ENCODE results near the gene NHLH2. TPM values are rescaled to one million over a fixed set of nuclear protein-coding genes. Genes with fewer than 3 reads are reported as not detected.

The NHLH2 gene
- total RNA-seq (not detected), polyA plus RNA-seq (not detected)
- long read RNA-seq, donor 1, result 0 reads
- long read RNA-seq, donor 2, result 0 reads
- long read RNA-seq, donor 3, result 0 reads

DNA sequence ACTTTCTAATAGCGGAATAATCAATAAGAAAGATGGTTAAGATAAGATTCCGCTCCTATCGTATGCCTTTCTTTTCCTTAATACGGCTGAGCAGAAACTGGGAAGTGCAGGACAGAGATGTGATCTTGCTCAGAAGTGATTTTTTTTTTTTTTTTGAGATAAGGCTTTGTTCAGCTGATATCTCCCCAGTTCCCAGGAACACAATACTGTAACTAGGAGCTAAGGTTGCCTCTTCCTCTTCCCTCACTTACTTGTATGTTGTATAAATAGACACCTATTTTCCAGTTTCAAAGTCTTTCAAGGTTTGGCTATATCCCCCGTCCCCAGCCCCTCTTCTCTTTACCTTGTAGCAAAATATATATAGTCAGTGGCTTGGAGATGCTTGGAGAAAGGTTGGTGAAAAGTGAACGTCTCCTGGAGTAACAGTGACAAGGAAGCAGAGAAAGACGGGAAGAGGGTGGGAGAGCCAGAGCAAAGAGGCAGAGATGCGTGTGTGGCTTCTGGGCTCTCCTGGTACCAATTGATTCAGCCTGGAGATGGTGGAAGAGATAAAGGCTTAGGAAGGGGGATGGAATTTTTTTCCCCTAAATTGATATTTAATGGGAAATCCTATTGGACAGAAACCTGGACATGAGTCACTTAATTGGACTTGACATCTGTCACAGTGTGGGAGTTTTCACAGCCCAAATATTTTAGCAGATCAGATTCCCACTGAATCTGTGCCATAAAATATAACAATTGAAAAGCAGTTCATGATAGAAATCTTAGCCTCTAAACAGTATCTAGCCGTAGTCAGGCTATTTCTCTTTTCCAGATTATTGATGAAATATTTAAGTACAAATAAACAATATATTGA is at the start of gene NHLH2:
Gene NHLH2 (minus strand): TSS at position 522 of the 856 bp plus-strand sequence. CDS start 2,754 bp downstream, outside the sequence.
- ATAC-seq (no peak), DNase-seq (no peak)
- no peaks in the 10 kb centered on the region for H3K9me3 ChIP-seq
- no peaks in the 10 kb centered on the region for H3K36me3 ChIP-seq
- TF ChIP-seq, protein P1, sequence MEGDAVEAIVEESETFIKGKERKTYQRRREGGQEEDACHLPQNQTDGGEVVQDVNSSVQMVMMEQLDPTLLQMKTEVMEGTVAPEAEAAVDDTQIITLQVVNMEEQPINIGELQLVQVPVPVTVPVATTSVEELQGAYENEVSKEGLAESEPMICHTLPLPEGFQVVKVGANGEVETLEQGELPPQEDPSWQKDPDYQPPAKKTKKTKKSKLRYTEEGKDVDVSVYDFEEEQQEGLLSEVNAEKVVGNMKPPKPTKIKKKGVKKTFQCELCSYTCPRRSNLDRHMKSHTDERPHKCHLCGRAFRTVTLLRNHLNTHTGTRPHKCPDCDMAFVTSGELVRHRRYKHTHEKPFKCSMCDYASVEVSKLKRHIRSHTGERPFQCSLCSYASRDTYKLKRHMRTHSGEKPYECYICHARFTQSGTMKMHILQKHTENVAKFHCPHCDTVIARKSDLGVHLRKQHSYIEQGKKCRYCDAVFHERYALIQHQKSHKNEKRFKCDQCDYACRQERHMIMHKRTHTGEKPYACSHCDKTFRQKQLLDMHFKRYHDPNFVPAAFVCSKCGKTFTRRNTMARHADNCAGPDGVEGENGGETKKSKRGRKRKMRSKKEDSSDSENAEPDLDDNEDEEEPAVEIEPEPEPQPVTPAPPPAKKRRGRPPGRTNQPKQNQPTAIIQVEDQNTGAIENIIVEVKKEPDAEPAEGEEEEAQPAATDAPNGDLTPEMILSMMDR (IDR thresholded peaks at IDR 0.05), result no peak
- H3K27ac ChIP-seq, result no peak within 1 kb of the TSS
- H3K4me1 ChIP-seq, result peaks cover 12 to 25% (median 23%) of the 10 kb centered on the region in 9 donors
- H3K4me3 ChIP-seq, result no peak within 1 kb of the TSS
- intact Hi-C loops (cut with DNase I), result no loop called here
- 18 to 19% methylated on average over 9 of the region's 9 CpGs for WGBS, 2 donors
- H3K27me3 ChIP-seq, result peaks cover 26 to 97% (median 92%) of the 10 kb centered on the region in 7 donors

DNA sequence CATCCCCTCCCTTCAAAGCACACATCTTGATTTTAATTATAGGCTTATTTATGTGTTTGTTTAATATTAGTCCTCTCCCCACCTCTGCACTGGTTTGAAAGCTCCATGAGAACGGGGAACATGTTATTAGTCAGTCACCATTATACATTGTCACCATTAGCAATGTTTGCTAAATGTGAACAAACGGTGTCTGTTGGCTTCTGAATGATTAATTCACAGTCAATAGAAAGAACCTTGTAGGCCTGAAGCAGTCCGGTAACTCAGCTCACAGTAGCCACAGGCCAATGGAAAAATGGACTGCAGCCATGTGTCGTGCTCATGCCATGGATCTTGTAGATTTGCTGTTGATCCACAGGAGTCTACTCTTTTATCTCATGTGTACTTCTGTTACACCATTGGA is 49.7 kb upstream of the NHLH2 start:
- Histone ChIP-seq H3K9me3 (no peaks in the 10 kb centered on the region), H3K27ac (no peak overlapping the region), H3K4me1 (no peaks in the 10 kb centered on the region), H3K4me3 (no peak overlapping the region), H3K36me3 (no peaks in the 10 kb centered on the region), H3K27me3 (no peaks in the 10 kb centered on the region)
- intact Hi-C loops (cut with DNase I), result no loop called here
- 63 to 82% methylated on average over 4 of the region's 4 CpGs for WGBS, 2 donors
- TF ChIP-seq, protein P1 (IDR thresholded peaks at IDR 0.05), result no peak
- no peak for DNase-seq
- no peak for ATAC-seq

DNA sequence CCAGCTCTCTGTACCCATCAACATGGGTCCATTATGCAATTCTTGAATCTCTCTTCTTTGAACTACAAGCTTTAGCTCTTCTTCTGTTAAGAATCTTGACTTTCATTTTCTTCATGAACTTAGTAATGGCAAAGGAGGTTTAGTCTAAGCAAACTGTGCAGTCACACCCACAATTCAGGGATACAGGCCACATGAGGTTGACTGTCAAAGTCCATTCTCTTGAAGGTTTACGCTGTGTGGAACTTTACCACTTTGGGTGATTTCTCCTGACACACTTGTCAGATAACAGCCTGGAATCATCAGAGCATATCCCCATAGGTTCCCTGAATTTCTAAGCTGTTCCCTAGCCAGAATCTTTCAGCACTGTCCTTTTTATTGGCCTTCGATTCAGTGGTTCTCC is 48.0 kb upstream of the NHLH2 start:
- TF ChIP-seq, protein P1 (IDR thresholded peaks at IDR 0.05), result no peak
- DNase-seq, result no peak
- 90 to 95% methylated on average over 2 of the region's 2 CpGs for WGBS, 2 donors

DNA sequence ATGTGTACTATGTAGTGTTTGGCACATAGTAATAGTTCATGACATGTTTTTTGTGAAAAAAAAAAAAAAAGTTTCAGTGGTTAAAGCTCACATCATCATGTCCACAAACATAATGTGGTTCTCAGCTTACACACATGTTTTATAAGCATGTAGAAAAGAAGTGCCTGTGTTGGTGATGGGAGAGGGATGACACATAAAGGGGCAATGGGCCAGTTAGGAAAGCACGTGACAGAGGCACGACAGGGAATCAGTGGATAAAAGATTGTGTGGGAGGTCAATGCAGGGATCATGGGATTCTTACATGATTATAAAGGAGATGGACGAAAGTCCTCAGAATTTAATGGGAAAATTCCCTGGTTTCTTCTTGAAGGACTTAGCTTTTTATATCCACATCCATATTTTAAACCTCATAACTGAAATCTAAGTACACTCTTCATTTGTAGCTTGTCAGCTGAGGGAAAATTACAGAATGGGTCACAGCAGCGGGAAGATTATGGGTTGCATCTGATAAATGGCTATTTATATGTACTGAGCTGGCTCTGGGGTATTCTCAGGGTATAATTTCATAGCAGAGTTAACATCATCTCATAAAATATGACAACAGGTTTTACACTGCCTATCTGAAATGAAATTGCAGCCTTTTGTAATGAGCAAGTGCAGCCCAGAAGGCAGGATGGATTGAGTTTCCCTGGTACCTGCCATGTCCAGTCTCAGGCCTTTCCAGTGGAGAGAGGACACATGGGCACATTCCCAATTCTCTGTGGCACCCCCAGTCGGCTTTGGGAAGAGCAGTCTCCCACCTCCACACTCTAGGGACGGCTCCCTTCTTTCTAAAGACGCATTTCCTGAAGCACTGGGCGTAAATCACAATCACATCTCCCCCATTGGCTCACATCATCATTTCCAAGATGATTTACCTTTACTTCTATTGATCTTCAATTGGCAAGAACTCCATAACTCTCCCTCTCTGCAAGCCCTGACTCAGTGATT is 42.3 kb upstream of the NHLH2 start:
- intact Hi-C loops (cut with DNase I), result no loop called here
- H3K36me3 ChIP-seq, result no peaks in the 10 kb centered on the region
- peaks cover 0 to 14% (median 3%) of the 10 kb centered on the region in 7 donors for H3K27me3 ChIP-seq
- DNase-seq (no peak), ATAC-seq (no peak)
- WGBS, 2 donors, result 58 to 59% methylated on average over 8 of the region's 8 CpGs
- TF ChIP-seq, protein P1 (IDR thresholded peaks at IDR 0.05), result no peak
- H3K9me3 ChIP-seq, result no peaks in the 10 kb centered on the region
- peaks cover 0 to 4% (median 0%) of the 10 kb centered on the region in 9 donors for H3K4me1 ChIP-seq
- H3K4me3 ChIP-seq, result no peak overlapping the region
- H3K27ac ChIP-seq, result no peak overlapping the region

More for the DNA sequence above, 48.0 kb upstream of the NHLH2 start:
- intact Hi-C loops (cut with DNase I), result no loop called here
- Histone ChIP-seq H3K36me3 (no peaks in the 10 kb centered on the region), H3K4me3 (no peak overlapping the region), H3K27me3 (no peaks in the 10 kb centered on the region), H3K9me3 (no peaks in the 10 kb centered on the region), H3K4me1 (no peaks in the 10 kb centered on the region), H3K27ac (no peak overlapping the region)
- no peak for ATAC-seq

Data from heart right ventricle (tissue), 16 donors.